ENCODE measurements around the gene TBX18. TPM values are rescaled to one million over a fixed set of nuclear protein-coding genes. Genes with fewer than 3 reads are reported as not detected.

Gene TBX18
- total and polyA plus RNA-seq, 10 of the 15 experiments (the other 5 are each of a cell fraction or from before 2014, with no cell fraction given), result 0.03 to 6.1 (median 0.17) TPM; not detected in 6

- BruUV-seq (replicated peaks), result no TSS peak
- POLR2A ChIA-PET, result no interaction called here
- Histone ChIP-seq H3K27me3 (replicated peaks in 1 of 2; ENCODE audit: control insufficient read depth in 2 of 2, insufficient read depth in 2 of 2, low read length in 1 of 2) (no peaks in the 10 kb centered on the region), H3K9me3 (replicated peaks; ENCODE audit: control insufficient read depth, insufficient read depth, low read length) (no peaks in the 10 kb centered on the region), H3K4me2 (ENCODE audit: control insufficient read depth, insufficient read depth) (no peak overlapping the region), H2AFZ (ENCODE audit: control insufficient read depth, low read depth, low read length) (no peak overlapping the region), H3K4me1 (ENCODE audit: control insufficient read depth, insufficient read depth, low read length) (no peaks in the 10 kb centered on the region), H3K79me2 (ENCODE audit: control insufficient read depth, insufficient read depth, low read length) (no peaks in the 10 kb centered on the region), H3K9ac (ENCODE audit: control insufficient read depth, insufficient read depth, low read length) (no peak overlapping the region), H4K20me1 (ENCODE audit: control insufficient read depth, insufficient read depth) (no peaks in the 10 kb centered on the region), H3K27ac (ENCODE audit: control insufficient read depth, insufficient read depth) (no peak overlapping the region), H3K36me3 (ENCODE audit: control insufficient read depth in 2 of 2, insufficient read depth in 2 of 2, low read length in 1 of 2) (no peaks in the 10 kb centered on the region), H3K4me3 (no peak overlapping the region)
- SMC1A ChIA-PET (ENCODE audit: uncharacterized antibody, unreplicated experiment), result no interaction called here
- ATAC-seq (no peak), DNase-seq (ENCODE audit: low read depth, low spot score) (no peak), FAIRE-seq (no peak)
- TF ChIP-seq ZZZ3 (IDR thresholded peaks at IDR 0.05; ENCODE audit: control insufficient read depth, insufficient read length, low read depth) (no peak), HCFC1 (IDR thresholded peaks at IDR 0.05; ENCODE audit: low read length) (no peak), GATAD2B (conservative IDR thresholded peaks at IDR 0.05; ENCODE audit: low read depth) (no peak), SREBF1 (IDR thresholded peaks at IDR 0.05; ENCODE audit: low read length) (no peak), FOXK2 (IDR thresholded peaks at IDR 0.05) (no peak), SMARCA5 (IDR thresholded peaks at IDR 0.05) (no peak), RB1 (IDR thresholded peaks at IDR 0.05; ENCODE audit: borderline replicate concordance) (no peak), CBFB (IDR thresholded peaks at IDR 0.05; ENCODE audit: low read depth) (no peak), ZNF274 (IDR thresholded peaks at IDR 0.05; ENCODE audit: insufficient read depth, insufficient read length) (no peak), CHD1 (IDR thresholded peaks at IDR 0.05; ENCODE audit: low read depth, low read length) (no peak), MXI1 (IDR thresholded peaks at IDR 0.05; ENCODE audit: low read depth, low read length) (no peak), SMC3 (IDR thresholded peaks at IDR 0.05; ENCODE audit: borderline replicate concordance, low read length) (no peak), MEF2B (IDR thresholded peaks at IDR 0.05; ENCODE audit: partially characterized antibody, poor library complexity, severe bottlenecking) (no peak), YBX1 (IDR thresholded peaks at IDR 0.05) (no peak), KAT2A (conservative IDR thresholded peaks at IDR 0.05; ENCODE audit: control insufficient read depth, low read depth, low read length) (no peak), ZNF217 (IDR thresholded peaks at IDR 0.05) (no peak), ZNF622 (IDR thresholded peaks at IDR 0.05) (no peak), NFYB (IDR thresholded peaks at IDR 0.05; ENCODE audit: insufficient read depth, low read depth, low read length) (no peak), CEBPB (IDR thresholded peaks at IDR 0.05; ENCODE audit: borderline replicate concordance in 1 of 2, low read depth in 2 of 2, low read length in 2 of 2) (no peak)
- CTCF ChIA-PET, result no interaction called here
- WGBS (ENCODE audit: insufficient coverage, insufficient replicate concordance, low lambda C conversion rate, missing lambda C conversion rate), result 0% methylated on average over 1 of the region's 1 CpG
- intact Hi-C loops (cut with micrococcal nuclease; ENCODE audit: unreplicated experiment), result no loop called here
- in situ Hi-C loops (cut with MboI), result no loop called here
- RAD21 ChIA-PET (ENCODE audit: unreplicated experiment), result no interaction called here
Observed at GRCh38 chr6:84805145-84805544, 40.7 kb upstream of the TBX18 start.

Measured in GM12878 (cell line).